RWPE1 (cell line): Measurements from ENCODE around the gene SNPH.

Source experiments
- CTCF ChIA-PET: fragments of 350-600 bp; sonication (Branson Sonifier 250); formaldehyde crosslinking; extraction: SDS; loops from one replicate; lab custom pipeline; 2021; lab: Yijun Ruan, JAX
- POLR2A ChIA-PET: fragments of 400-600 bp; formaldehyde crosslinking; extraction: SDS; loops from one replicate; lab custom pipeline; 2020; ENCODE audit warnings: antibody characterized with exemption; ENCODE audit not compliant: low non-redundant PET; lab: Yijun Ruan, JAX
- DNase-seq: peaks from one replicate; pipeline ENCODE4 v3.0.0; 2012; ENCODE audit warnings: low spot score
- H3K27ac ChIP-seq: fragments of 450-650 bp; 2 replicates; pipeline ENCODE4 v1.5.1; 2017
- CTCF ChIP-seq: fragments of 450-650 bp; conservative IDR thresholded peaks from 2 replicates; pipeline ENCODE4 v1.5.1; 2017; ENCODE audit warnings: low read depth, mild to moderate bottlenecking

Gene SNPH

GRCh38 chr20:1353956-1354355, 87.9 kb downstream of the SNPH start:
- POLR2A ChIA-PET, result no interaction called here

GRCh38 chr20:1357921-1358671, 92.0 kb downstream of the SNPH start:
- CTCF ChIA-PET, result no interaction called here
- no peak overlapping the region for H3K27ac ChIP-seq
- POLR2A ChIA-PET, result no interaction called here
- DNase-seq, result no peak
- TF ChIP-seq CTCF, result no peak

More at GRCh38 chr20:1353956-1354355, 87.9 kb downstream of the SNPH start:
- no peak for TF ChIP-seq CTCF
- H3K27ac ChIP-seq, result no peak overlapping the region
- CTCF ChIA-PET, result interaction anchor here (1.0 kb wide), 1 partner anchor 150 kb away, joined by 3 read pairs; no protein-coding TSS in a partner anchor
- DNase-seq, result no peak
